H54 (cell line): ENCODE measurements around the gene WFDC2.
"Not testable (repeated sequence)": the region's sequence is repeated elsewhere in the genome, so short reads cannot be mapped to it uniquely, and the experiment has no call there.

Experiments
- DNase-seq: peaks from one replicate; pipeline ENCODE4 v3.0.0; 2011; ENCODE audit warnings: low spot score, mixed read lengths; ENCODE audit not compliant: insufficient read length
- FAIRE-seq: peaks from 3 replicates; lab custom pipeline; 2011; peaks lifted over from hg19 to GRCh38; lab: Jason Lieb, UNC
- POLR2A ChIP-seq: IDR thresholded peaks from 2 replicates; pipeline ENCODE4 v1.6.1; 2011; ENCODE audit warnings: low read depth, mild to moderate bottlenecking, low read length

Gene WFDC2

DNA sequence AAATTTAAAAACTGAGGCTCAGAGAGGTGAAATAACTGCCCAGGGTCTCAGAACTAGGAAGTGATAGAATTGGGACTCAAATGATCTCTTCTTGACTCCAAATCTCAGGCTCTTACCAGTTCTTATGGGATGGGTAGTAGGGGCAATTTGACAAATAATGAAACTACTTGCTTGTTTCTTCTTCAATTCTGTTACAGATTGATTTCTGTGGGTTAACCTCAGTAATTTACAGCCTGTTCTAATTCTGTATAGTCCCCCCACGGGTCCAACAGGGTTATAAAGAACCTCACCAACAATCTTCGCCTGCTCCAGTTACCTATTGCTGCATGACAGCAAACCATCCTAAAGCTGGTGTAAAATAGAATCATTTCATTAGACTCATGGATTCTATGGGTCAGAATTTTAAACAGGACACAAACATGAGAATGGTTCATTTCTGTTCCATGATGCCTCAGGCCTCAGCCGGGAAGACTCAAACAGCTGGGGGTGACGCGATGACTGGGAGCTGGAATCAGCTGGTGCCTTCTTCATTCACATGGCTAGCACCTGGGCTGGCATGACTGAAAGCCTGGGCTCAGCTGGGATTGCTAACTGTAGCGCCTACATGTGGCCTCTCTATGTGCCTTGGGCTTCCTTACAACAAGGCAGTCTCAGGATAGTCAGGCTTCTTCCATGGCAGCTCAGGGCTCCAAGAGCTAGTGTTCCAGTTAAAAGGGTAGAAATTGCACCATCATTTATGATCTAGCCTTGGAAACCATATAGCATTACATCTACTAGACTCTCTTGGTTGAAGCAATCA, 6.6 kb upstream of the WFDC2 start:
- no peak for TF ChIP-seq POLR2A
- DNase-seq (no peak), FAIRE-seq (no peak)

DNA sequence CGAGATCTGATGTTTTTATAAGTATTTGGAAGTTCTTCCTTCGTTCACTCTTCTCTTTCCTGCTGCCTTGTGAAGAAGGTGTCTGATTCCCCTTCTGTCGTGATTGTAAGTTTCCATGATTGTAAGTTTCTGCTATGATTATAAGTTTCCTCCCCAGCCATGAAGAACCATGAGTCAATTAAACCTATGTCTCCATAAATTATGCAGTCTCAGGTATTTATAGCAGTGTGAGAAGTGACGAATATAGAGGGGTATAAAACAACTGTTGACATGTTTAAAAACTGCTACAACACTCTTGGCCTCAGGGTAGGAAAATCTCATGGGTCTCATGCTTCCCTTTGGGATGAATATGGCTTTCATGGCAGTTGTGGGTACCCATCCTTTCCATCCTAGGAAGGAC, 5.8 kb upstream of the WFDC2 start:
- DNase-seq (no peak), FAIRE-seq (no peak)
- no peak for TF ChIP-seq POLR2A

DNA sequence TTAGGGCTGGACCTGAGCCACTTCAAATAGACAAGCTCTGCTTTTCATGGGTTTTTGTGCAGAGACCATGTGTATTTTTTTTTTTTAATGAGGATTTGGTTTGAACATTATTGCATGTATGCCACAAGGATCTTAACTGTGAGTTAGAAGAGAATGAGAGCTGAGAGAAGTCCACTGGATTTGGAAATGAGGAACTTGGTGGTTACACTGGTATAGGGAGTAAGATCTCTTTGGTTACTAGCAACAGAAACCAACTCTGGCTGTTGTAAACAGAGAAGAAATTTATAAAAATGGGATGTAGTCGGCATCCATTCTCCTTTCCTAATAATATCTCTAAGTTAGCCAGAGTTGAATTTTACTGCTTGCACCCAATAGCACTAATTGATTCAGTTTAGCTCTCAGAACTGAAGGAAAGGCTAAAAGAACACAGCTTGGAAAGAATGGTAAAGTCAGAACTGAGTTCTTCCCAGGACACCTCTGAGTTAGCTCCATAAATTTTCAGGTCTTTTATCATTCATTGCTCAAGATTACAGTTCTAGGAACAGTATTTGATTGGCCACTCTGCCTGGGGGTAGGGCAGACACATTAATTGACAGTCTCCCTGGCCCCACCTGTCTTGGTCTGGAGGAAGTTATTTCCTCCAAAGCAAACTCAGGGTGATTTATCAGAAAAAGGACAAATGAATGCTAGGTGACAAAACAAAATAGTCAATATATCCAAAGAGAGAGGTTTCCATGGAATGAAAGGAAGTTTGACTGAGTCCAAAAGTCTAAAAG, 3.9 kb upstream of the WFDC2 start:
- DNase-seq = no peak
- FAIRE-seq = no peak
- TF ChIP-seq POLR2A = no peak

DNA sequence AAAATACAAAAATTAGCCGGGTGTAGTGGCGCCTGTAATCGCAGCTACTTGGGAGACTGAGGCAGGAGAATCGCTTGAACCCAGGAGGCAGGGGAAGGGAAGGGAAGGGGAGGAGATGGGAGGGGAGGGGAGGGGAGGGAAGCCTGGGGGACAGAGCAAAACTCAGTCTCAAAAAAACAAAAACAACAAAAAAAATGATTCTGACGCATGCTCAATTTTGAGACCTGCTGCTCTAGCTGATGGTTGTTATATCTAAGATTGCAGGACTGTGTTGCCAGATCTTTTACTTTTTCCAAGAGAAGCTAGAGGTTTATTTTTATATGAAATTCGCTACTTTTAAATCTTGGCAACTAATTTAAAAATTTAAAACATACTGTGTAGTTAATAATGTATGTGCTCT, 2.4 kb upstream of the WFDC2 start:
- no peak for DNase-seq
- FAIRE-seq = no peak
- TF ChIP-seq POLR2A = no peak

DNA sequence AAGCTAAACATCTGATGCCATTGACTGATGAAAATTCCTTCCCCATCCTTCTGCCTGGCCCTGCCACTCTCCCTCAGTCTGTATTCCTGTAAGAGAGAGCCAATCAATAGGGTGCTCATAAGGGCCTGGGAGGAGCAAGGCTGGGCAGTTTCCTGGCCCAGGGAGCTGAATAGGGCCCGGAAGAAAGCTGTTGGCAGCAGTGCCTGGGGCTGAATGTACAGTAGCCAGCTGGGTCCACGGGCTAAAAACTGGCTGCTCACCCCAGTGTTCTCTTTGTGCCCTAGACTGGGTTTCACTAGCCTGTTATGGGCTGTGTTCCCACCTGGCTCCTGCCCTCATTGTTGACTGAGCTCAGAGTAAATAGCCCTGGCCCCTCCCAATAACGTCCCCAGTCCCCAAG, 1.7 kb upstream of the WFDC2 start:
- TF ChIP-seq POLR2A = no peak
- FAIRE-seq (no peak), DNase-seq (no peak)

DNA sequence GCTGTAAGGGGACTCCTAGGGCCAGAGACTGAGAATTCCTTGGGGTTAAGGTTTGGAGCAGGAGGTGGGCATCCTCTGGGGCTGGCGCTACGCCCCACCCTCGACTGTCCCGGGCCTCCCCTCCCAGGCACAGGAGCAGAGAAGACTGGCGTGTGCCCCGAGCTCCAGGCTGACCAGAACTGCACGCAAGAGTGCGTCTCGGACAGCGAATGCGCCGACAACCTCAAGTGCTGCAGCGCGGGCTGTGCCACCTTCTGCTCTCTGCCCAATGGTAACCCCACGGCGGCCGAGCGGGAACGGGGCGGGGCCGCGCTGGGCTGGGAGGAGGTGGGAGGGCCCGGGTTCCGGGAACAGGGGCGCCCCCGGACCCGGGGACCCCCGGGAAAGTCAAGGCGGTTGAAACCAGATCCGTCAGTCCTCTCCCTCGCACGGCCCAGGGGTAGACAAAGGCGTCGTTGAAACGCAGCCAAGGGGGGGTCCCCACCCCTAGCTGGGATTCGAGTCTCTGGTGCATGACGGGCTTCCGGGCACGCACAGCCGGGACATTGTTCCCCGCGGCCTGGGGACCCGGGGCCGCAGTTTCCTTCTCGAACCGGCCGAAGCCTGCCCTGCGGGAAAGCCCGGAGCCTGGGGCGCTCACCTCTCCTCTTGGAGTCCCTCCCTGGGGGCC, 844 bp downstream of the WFDC2 start:
- no peak for FAIRE-seq

DNA sequence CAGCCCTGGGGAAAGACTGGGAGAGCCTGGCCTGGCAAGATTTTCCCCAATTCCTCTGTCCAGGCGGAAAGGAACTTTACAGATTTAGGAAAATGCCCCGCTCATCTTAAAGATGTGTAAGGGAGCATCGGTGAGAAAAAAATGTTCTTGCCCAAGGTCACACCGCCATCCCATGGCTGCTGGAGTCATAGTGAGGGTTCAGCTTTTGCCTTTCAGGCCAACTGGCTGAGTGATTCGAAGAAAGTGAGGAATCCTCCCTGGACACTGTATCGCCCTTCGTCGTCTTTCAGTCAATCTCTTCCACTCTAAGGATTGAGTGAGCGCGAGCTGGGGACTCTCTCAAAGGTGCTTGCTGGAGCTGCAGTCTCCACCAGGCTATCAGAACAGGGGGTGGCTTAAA, 1.4 kb downstream of the WFDC2 start:
- DNase-seq (no peak), FAIRE-seq (no peak)
- TF ChIP-seq POLR2A = no peak

More for the DNA sequence above, 844 bp downstream of the WFDC2 start:
- no peak for DNase-seq
- no peak for TF ChIP-seq POLR2A

DNA sequence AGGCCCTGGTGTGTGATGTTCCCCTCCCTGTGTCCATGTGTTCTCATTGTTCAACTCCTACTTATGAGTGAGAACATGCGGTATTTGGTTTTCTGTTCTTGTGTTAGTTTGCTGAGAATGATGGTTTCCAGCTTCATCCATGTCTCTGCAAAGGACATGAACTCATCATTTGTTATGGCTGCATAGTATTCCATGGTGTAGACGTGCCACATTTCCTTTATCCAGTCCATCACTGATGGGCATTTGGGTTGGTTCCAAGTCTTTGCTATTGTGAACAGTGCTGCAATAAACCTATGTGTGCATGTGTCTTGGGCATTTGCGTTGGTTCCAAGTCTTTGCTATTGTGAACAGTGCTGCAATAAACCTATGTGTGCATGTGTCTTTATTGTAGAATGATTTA, 2.7 kb downstream of the WFDC2 start:
- DNase-seq, FAIRE-seq: not testable (repeated sequence)

DNA sequence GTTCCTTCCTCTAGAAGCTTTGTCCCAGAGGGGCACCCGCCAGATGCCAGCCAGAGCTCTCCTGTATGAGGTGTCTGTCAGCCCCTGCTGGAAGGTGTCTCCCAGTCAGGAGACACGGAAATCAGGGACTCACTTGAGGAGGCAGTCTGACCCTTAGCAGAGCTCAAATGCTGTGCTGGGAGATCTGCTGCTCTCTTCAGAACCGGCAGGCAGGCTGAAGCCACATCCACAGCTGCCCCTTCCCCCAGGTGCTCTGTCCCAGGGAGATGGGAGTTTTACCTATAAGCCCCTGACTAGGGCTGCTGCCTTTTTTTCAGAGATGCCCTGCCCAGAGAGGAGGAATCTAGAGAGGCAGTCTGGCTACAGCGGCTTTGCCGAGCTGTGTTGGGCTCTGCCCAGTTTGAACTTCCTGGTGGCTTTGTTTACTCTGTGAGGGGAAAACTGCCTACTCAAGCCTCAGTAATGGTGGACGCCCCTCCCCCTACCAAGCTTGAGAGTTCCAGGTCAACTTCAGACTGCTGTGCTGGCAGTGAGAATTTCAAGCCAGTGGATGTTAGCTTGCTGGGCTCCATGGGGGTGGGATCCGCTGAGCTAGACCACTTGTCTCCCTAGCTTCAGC, 8.1 kb downstream of the WFDC2 start:
- FAIRE-seq, DNase-seq: not testable (repeated sequence)

DNA sequence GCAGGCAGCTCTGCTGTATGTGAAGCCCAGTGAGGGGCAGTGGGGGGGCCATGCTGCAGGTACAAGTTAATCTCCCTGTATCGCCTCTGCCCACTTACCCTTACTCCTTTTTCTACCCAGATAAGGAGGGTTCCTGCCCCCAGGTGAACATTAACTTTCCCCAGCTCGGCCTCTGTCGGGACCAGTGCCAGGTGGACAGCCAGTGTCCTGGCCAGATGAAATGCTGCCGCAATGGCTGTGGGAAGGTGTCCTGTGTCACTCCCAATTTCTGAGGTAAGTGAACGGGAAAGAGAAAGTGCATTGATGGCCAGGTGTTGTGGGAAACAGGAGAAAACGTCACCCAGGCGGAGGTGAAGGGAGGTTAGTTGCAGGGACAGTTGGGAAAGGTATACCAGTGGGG, 10.3 kb downstream of the WFDC2 start:
- TF ChIP-seq POLR2A = no peak
- FAIRE-seq (no peak), DNase-seq (no peak)

DNA sequence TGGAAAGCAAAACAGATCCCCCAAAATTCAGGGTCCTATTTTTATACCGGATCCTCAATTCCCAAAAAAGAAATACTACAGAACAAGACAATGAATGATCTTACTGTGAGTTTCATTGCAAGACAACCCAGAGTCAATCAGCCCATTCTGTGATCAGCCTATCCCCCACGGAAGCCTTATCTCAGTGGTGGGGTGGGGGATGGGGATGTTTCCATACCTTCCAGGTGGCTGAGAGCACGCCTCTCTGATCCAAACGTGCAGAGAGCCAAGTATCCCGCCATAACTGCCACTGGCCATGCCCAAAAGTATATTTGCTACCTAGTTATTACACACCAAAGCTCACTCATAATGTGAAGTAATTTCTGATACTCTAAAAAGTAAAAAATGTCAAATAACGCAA, 15.1 kb downstream of the WFDC2 start:
- no peak for TF ChIP-seq POLR2A
- FAIRE-seq (no peak), DNase-seq (no peak)

DNA sequence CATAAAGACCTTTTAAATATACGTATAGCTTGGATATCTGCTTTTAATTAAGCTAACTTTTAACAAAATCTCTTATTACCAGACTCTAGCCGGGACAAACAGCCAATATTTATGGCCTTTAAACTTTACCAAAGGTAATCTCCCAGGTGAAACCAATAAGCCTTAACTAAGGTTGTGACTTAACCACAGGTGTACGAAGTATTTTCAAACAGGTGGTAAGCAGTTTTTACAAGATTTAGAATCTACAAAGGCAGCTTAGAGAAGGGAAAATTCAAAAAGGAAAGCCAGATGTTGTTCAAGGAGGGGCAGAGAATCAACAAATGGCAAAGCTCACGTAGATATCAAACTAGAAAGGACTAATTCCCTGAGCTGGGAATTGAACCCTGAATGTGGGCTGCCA, 15.8 kb downstream of the WFDC2 start:
- TF ChIP-seq POLR2A = no peak
- no peak for FAIRE-seq
- DNase-seq = no peak

DNA sequence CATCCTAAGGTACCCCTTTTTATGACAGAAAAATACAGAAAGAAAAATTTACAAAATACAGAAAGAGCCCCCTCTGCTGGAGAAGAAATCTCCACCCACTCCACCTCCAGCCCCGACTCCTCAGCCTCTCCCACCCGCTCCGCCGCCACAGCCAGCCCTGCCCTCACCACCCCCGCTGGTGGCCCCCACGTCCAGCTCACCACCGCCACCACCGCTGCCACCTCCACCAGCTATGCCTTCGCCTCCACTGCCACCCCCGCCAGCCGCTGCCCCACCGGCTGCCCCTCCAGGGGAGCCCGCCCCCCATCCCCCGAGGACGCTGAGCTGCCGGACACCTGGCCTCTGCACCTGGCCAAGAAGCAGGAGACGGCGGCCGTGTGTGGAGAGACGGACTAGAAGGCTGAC, 17.7 kb downstream of the WFDC2 start:
- FAIRE-seq = no peak
- no peak for TF ChIP-seq POLR2A
- DNase-seq = no peak

DNA sequence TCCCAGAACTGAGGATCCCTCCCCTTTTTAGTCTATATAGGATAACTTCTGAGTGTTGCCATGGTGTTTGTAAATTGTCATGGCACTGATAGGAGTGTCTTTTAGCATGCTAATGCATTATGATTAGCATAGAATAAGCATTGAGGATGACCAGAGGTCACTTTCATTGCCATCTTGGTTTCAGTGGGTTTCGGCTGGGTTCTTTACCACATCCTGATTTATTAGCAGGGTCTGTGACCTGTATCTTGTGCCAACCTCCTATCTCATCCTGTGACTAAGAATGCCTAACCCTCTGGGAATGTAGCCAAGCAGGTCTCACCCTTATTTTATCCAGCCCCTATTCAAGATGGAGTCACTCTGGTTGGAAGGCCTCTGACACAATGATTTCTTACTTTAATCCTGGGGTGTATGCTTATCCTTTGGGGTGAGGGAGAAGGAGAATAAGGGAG, 19.6 kb downstream of the WFDC2 start:
- no peak for TF ChIP-seq POLR2A
- DNase-seq (no peak), FAIRE-seq (no peak)

DNA sequence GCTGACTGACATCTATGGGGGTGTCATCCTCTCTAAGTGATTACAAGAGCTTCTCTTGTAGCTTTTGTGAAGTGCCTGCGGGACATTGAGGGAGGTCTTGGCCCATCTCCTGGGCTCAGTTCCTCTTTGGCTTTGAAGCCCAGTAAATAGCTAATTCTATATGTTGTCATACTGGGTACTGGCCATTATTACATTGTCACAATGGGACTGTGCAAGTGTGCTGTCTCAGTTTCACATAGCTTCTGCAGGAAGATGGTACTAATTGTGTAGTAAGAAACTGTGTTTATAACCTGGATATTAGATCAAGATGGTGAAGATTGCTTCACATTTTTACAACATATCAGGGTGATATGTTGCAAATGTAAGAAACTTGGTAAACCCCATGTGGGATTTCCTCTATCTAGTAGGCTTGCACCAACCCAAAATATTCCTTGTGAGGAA, 26.0 kb downstream of the WFDC2 start:
- no peak for TF ChIP-seq POLR2A
- DNase-seq = no peak
- FAIRE-seq = no peak
